GM19238 (cell line): ENCODE data around the gene CD101.
A peak's percentile ranks its signal among the peaks of the same experiment; 100 is the strongest.
"Not testable (repeated sequence)": the region's sequence is repeated elsewhere in the genome, so short reads cannot be mapped to it uniquely, and the experiment has no call there.

ENCODE experiments used
- DNase-seq: peaks from one replicate; pipeline ENCODE4 v3.0.0; 2011; ENCODE audit warnings: low spot score; ENCODE audit not compliant: insufficient read length

The CD101 gene, protein sequence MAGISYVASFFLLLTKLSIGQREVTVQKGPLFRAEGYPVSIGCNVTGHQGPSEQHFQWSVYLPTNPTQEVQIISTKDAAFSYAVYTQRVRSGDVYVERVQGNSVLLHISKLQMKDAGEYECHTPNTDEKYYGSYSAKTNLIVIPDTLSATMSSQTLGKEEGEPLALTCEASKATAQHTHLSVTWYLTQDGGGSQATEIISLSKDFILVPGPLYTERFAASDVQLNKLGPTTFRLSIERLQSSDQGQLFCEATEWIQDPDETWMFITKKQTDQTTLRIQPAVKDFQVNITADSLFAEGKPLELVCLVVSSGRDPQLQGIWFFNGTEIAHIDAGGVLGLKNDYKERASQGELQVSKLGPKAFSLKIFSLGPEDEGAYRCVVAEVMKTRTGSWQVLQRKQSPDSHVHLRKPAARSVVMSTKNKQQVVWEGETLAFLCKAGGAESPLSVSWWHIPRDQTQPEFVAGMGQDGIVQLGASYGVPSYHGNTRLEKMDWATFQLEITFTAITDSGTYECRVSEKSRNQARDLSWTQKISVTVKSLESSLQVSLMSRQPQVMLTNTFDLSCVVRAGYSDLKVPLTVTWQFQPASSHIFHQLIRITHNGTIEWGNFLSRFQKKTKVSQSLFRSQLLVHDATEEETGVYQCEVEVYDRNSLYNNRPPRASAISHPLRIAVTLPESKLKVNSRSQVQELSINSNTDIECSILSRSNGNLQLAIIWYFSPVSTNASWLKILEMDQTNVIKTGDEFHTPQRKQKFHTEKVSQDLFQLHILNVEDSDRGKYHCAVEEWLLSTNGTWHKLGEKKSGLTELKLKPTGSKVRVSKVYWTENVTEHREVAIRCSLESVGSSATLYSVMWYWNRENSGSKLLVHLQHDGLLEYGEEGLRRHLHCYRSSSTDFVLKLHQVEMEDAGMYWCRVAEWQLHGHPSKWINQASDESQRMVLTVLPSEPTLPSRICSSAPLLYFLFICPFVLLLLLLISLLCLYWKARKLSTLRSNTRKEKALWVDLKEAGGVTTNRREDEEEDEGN

DNA sequence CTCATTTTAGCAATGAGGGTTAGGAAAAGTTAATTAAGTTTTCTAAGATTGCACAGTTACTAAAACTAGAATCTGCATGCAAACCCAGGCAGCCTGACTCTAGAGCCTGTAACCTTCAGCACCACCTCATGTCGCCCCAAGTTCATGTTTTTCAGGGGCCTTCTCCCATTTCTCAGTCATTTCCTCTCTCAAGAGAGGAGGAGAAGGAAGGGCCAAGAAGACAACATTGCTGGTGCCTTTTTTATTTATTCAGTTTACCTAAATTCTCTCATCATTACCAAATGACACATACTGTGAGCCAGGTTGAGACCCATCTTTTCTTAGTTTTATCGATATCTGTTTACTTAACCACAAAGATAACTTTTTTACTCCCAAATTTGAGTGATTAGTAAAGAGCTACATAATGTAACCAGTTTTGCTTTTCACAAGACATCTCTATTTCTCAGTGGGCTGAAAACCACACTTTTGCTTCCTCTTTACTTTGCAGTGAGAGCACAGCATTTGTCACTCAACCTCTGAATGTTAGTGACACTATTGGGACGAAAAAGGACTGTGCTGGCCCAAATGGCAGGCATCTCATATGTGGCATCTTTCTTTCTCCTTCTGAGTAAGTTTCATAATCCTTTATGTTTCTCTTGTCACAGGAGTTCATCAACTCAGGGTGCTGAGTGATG is at the start of gene CD101:
Gene CD101, plus strand, starts transcription at position 507 of the 674 bp plus-strand sequence. Its CDS starts 58 bp downstream, at position 565.
- peak; percentile 29 for DNase-seq

DNA sequence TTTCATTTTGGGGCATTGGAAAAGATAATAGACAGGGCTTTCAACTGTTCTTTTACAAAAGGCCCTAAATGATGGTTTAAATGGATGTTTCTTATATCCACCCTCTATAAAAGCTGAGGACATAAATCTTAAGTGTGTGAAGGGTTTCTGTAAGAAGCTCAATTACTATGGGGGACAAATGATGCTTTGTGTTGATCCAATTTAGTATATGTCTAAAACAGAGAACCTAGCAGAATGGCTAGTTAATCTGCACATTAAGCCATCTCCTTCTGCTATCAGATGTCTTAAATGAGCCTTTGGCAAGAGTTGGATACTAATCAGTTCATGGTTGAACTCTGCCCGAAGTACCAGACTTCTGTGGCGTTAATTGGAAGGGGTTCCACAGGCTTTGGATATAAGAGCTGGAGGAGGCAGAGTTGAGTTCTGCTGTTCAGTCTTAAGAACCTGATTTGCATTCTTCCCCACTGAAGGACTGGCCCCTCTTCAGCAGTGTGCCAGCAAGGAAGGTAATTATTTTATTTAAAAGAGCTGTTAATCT is 48.8 kb upstream of the CD101 start:
- DNase-seq: no peak

DNA sequence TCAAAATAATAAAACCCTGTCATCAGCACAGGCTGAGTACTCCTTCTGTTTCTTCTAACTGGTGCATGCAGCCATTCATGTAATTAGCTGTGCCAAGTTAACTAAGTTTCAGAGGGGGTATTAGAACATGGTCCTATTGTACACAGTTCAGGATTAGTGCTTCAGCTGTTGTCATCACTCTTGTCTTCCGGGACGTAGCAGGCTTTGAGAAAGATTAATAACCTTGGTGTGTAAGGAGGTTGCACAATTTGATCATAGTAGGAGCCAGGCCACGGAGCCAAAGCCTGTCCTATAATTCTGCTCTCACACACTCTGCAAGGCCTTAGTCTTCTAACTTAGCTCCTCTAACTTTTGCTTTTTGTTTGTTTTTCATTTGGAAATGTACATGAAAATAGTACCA is 47.1 kb upstream of the CD101 start:
- no peak for DNase-seq

DNA sequence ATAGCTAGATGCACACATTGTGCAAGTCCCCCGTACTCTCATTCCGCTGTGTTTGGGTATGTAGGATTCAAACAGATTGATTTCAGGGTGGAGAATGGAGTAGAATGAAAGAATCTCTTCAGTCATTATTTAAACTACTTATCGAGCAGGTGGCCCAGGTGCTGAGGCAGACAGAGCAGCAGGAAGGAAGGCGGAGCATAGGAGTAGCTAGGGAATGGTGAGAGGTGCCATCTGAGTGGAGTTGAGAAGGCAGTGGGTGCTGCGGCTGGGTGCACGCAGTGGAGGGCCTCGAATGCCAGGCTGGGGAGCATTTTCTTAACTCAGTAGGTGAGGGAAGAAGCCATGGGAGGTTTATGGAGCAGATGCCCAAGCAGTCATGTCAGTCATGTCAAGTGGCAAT is 45.2 kb upstream of the CD101 start:
- no peak for DNase-seq

DNA sequence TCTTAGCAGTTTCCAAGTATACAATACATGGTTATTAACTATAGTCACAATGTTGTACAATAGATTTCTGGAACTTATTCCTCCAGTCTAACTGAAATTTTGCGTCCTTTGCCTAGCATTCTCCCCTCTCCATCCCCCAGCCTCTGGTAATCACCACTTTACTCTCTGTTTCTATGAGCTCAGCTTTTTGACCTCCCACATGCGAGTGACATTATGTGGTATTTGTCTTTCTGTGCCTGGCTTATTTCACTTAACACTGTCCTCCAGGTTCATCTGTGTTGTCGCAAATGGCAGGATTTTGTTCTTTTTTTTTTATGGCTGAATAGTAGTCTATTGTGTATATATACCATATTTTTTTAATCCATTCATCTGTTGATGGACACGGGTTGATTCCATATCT is 43.9 kb upstream of the CD101 start:
- DNase-seq: no peak

DNA sequence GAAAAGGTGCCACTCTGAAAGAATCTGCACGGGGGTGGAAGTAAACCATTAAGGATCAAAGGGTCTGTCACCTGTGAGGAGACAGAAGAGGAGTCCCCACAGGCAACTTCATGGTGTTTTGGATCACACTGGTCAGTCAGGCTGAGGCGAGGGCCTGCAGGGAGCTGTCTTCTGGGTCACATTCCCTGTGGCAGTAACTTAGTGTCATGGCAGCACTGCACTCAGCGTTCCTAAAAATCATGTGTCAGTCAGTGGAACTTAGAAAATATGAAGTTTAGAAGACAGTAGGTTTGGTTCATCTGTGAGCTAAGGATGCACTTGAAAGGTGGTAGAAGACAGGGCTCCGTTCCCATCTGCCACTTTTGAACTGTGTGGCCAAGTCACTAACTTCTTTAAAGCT is 43.5 kb upstream of the CD101 start:
- DNase-seq: no peak

DNA sequence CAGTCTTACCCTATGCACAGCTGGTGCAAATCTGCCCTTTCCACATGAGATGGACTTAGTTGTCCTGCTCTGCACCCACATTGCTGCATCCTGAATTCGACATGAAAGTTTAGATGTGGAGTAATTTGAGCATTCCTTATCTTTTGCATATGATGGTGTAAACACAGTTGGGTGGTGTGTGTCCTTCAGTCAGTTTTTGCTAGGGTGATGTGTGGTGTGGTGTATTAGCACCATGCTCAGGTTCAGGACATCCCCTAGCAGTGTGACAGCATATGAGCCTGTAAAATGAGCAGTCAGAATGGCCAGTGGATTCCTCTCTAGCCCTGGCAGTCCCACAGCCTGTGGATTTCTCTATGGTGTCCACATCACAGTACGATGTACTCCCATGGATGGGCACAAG is 42.6 kb upstream of the CD101 start:
- DNase-seq: no peak

DNA sequence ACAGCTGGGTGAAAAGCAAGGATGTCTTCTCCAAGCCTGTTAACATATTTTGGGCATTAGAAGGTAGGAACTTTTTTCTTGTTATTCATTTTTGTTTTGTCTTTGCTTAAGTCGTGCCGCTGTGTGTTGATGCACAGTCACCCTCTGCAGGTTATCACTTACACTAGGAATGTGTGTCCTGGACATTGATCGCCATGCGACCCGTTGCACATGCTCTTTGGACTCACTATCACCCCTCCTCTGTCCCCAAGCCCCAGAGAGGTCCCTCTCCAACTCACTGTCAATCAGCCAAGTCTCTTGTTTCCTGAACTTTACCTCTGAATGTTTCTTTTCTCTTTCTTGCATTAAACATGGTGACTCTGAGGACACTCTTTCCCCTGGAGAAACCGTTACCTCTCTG is 40.0 kb upstream of the CD101 start:
- DNase-seq: no peak

DNA sequence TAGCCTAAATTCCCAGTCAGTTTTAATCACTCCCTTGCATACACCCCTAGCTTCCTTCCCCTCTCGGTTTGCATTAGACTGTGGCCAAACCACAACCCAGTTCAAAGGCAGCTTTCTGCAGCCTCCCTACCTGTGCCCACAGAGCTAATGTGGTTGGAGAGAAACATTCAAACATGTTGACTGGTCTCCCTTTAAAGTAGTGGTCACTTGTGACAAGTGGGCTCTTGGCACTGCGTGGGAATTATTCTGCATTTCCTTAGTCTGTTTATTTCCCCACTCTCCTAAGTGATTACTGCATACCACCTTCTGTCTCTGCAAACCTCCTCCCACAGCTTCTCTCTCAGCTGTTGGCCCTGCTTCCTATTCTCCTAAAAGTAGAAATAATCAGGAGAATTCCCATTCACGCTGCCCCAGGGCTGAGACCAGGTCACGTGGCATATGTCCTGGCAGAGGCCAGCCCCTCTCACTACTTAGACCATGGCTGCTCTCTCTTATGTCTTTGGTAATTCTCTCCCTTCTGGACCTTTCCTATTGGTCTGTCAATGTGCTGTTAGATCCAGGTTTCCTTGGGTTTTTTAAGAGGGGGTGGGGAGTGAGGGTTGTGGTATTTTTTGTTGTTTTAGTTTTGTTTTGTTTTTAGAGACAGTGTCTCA is 38.4 kb upstream of the CD101 start:
- no peak for DNase-seq

DNA sequence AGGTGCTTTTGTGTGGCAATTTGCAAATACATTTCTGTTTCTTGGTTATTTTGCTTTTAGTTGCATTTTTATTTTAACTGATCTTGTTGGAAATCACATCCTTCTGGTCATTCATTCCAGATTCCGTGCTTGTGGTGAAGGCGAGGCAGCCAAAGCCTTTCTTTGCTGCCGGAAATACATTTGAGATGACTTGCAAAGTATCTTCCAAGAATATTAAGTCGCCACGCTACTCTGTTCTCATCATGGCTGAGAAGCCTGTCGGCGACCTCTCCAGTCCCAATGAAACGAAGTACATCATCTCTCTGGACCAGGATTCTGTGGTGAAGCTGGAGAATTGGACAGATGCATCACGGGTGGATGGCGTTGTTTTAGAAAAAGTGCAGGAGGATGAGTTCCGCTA is 34.8 kb upstream of the CD101 start:
- DNase-seq: no peak

DNA sequence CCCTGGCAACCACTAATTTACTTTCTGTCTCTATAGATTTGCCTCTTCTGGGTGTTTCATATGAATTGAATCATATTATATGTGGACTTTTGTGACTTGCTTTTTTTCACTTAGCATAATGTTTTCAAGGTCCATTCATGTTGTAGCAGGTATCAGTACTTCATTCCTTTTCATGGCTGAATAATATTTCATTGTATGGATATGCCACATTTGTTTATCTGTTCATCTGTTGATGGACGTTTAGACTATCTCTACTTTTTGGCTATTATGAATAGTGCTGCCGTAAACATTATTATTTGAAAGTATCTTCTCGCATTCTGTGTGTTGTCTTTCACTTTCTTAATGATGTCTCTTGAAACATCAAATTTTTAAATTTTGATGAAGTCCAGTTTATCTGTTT is 32.8 kb upstream of the CD101 start:
- DNase-seq: no peak

DNA sequence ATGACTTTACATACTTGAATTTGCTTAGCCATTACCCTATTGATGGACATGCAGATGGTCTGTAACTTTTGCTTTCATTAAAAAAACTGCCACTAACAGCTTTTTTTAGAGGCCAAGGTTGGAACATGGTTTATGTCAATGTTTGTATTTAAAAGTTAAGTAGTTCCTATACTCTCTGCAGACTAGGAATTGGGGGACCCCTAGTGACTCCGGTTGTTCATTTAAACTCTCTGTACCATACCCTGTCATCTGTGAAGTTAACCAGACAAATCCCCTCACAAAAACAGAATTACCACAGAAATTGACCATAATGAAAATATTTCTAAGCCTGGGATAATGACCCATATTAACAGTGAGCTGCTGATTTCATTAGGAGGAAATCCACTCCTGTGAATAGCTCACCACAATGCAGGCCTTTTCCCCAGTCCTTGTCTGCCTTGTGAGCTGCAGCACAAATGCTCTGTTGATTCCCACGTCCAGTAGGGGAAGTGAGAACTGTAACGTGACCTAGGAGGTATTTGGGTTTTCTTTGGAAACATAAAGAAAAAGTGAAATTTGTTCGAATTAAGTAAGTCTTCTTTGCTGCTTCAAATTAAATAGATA is 30.2 kb upstream of the CD101 start:
- no peak for DNase-seq

DNA sequence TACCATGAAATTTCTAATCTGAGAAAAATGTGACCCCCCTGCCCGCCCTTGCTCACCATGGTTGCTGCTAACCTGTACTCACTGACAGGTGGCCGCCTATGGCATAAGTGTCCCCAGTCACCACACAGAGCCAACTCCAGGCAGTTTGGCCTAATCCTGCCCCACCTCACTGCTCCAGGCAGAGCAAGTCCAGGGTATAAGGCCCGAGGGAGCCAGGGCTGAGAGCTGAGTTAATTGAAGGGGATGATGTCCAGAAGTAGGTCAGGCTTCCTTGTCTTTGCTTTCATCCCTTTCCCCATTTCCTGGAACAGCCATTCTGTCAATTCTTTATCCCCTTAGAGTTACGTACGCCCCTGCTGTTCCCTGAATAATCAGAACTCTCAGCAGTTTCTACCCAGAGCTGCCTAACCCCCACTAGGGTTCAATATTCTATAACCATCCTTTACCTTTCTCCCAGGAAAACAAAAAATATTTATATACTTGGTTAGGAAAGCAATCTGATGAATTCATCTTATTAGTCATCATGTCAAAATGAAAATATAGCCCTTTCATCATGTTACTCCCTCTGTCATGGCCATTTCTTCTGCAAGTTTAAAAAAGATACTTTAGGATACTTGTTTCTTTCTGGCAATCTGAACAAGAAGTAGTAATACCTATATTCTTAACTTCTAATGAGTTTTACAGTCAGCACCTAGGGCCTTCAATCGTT is 29.4 kb upstream of the CD101 start:
- DNase-seq: no peak

DNA sequence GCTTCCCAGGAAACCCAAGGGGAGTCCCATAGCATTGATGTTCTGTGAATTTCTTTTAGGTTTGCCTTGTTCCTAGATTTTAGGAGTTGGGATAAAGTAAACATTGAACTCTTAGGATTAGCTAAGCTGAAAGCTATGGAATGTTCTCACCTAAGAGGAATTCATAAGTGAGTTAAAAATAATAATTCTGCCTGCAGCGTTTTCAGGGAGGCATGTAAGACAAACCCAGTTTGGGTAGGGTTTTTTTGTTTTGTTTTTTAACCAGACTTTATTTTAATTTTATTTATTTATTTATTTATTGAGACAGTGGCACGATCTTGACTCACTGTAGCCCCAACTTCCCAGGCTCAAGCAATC is 28.9 kb upstream of the CD101 start:
- no peak for DNase-seq

DNA sequence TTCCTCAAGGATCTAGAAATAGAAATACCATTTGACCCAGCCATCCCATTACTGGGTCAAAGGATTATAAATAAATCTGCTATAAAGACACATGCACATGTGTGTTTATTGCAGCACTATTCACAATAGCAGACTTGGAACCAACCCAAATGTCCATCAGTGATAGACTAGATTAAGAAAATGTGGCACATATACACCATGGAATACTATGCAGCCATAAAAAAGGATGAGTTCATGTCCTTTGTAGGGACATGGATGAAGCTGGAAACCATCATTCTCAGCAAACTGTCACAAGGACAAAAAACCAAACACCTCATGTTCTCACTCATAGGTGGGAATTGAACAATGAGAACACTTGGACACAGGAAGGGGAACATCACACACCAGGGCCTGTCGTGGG is 21.3 kb upstream of the CD101 start:
- DNase-seq: not testable (repeated sequence)

DNA sequence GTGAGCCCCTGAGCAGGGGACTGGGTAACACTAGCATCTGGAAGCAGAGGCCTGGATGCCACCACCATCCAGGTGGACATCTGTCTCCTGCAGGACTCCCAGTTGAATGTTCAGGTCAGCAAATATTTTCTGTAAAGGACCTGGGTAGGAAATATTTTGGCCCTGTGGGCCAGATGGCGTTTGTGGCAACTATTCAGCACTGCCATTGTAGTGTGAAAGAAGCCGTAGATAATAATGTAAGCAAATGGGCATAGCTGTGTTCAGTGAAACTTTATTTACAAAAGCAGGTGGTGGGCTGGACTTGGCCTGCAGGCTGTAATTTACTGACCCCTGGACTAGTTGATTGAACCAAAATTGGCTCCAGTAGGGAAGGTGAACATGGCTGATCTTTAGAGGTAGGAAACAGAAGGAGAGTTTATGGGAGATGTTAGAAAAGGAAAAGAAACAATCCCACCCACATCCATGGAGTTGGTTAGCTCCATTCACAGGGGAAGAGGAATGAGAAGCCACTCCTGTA is 20.0 kb upstream of the CD101 start:
- no peak for DNase-seq

DNA sequence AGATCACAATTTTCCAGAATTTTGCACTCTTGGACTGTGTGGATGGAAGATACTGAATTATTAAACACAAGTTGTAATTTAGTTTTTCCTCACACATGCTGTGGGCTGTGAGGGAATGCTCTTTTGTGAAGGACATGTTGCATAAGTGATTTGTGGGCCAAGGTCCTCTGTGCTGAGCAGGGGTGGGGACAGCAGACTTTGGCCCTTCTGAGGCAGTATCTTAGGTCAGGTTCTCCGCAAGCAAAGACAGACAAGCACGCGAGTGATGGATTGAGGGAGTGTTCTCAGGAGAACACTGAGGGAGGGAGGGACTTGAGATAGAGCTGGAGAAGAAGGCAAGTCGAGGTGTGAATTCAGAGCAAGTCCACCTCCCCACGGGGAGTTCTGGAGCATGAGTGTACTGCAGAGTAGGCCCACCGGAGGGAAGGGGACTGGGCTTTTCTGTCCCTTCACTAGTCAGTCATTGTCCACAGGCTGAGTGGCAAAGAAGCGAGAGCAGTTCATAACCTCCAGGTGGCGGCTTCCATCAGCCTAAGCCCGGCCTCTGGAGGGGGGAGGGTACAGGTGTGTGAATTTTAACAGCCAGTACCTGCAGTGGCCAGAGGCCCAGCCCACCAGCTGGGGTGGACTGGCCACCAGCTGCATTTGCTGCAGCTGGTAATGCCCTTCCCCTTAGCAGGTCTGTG is 19.1 kb upstream of the CD101 start:
- DNase-seq: no peak

DNA sequence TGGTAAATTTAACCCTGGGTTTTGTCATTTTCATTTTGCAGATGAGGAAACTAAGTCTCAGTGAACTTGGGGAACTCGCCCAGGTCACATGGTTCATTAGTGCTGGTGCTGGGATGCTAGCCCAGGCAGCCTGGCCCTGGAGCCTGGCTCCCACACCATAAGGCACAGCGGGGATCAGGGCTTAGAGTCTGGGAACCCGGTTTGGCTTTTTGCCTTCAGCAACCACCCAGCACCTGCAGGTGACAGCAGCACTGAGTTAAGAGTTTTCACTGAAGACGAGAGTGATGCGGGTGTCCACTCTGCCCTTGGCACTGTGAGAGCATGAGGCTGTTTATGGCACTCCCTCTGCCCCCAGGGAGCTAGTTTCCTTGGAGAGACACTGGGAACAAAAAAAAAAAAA is 18.4 kb upstream of the CD101 start:
- DNase-seq: no peak

DNA sequence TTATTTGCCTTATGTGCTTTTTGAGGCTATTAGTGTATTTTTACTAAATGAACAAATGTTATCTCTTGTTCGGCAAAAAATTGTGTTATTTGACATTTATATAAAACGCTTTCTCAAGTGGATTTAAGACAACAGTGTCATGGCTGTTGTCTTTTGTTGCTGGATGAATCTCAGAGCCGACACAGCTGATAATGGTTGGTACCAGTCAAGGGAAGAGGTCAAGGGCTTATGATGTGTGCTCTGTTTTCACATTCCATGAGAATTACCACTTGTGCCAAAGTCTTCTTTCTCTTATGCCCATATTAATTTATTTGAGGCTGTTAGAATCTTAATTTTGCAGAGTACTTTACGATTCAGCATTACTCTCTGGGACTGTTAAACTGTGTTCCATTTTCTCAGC is 17.9 kb upstream of the CD101 start:
- no peak for DNase-seq
